GM18868 (cell line): ENCODE data around the gene ZC3H8.

Source experiments
- ATAC-seq: cut with Tn5 transposase; IDR thresholded peaks from one replicate; pipeline ENCODE4 v1.9.1; 2021; ENCODE audit warnings: mild to moderate bottlenecking, moderate library complexity; ENCODE audit not compliant: unreplicated experiment

The ZC3H8 gene

GRCh38 chr2:112195950-112196349 is 58.9 kb downstream of the ZC3H8 start:
- ATAC-seq = no peak

GRCh38 chr2:112195167-112195766 is 59.6 kb downstream of the ZC3H8 start:
- ATAC-seq = no peak

GRCh38 chr2:112194482-112194881 is 60.4 kb downstream of the ZC3H8 start:
- ATAC-seq = no peak

GRCh38 chr2:112194028-112194427 is 60.8 kb downstream of the ZC3H8 start:
- no peak for ATAC-seq

GRCh38 chr2:112189001-112189556 is 65.8 kb downstream of the ZC3H8 start:
- ATAC-seq = no peak

- ATAC-seq = no peak
Observed at GRCh38 chr2:112187805-112188596, 66.8 kb downstream of the ZC3H8 start.

GRCh38 chr2:112187046-112187715 is 67.7 kb downstream of the ZC3H8 start:
- no peak for ATAC-seq

GRCh38 chr2:112185131-112185530 is 69.7 kb downstream of the ZC3H8 start:
- no peak for ATAC-seq

- ATAC-seq = no peak
Observed at GRCh38 chr2:112184121-112184520, 70.7 kb downstream of the ZC3H8 start.

- ATAC-seq = no peak
Observed at GRCh38 chr2:112183327-112184025, 71.4 kb downstream of the ZC3H8 start.

- no peak for ATAC-seq
Observed at GRCh38 chr2:112182581-112183034, 72.2 kb downstream of the ZC3H8 start.

GRCh38 chr2:112181571-112182290 is 73.1 kb downstream of the ZC3H8 start:
- ATAC-seq = no peak

GRCh38 chr2:112175958-112176573 is 78.8 kb downstream of the ZC3H8 start:
- no peak for ATAC-seq

GRCh38 chr2:112175333-112175732 is 79.5 kb downstream of the ZC3H8 start:
- ATAC-seq = no peak

- ATAC-seq = no peak
Observed at GRCh38 chr2:112174383-112174782, 80.5 kb downstream of the ZC3H8 start.

- no peak for ATAC-seq
Observed at GRCh38 chr2:112173646-112174319, 81.1 kb downstream of the ZC3H8 start.

GRCh38 chr2:112170495-112170894 is 84.3 kb downstream of the ZC3H8 start:
- ATAC-seq = no peak

- ATAC-seq = no peak
Observed at GRCh38 chr2:112168422-112169124, 86.3 kb downstream of the ZC3H8 start.
